Hepatocyte (in vitro differentiated cells): ENCODE results near the gene DDIT3. TPM values are rescaled to one million over a fixed set of nuclear protein-coding genes. Genes with fewer than 3 reads are reported as not detected.
"Not testable (repeated sequence)": the region's sequence is repeated elsewhere in the genome, so short reads cannot be mapped to it uniquely, and the experiment has no call there.

Experiments
- DNase-seq: peaks from one replicate; pipeline ENCODE4 v3.0.0-alpha.2; 2016; ENCODE audit warnings: low spot score
- H2AFZ ChIP-seq: fragments of 200-600 bp; sonication (generic); 2 replicates; pipeline ENCODE4 v1.6.0; 2016; ENCODE audit warnings: antibody characterized with exemption, mild to moderate bottlenecking
- H3K27ac ChIP-seq: fragments of 200-600 bp; sonication (generic); 2 replicates; pipeline ENCODE4 v1.5.1; 2016; ENCODE audit warnings: mild to moderate bottlenecking
- H3K27me3 ChIP-seq: fragments of 200-600 bp; sonication (generic); 2 replicates; pipeline ENCODE4 v1.6.1; 2016
- H3K36me3 ChIP-seq: fragments of 200-600 bp; sonication (generic); replicated peaks from 2 replicates; pipeline ENCODE4 v1.5.1; 2016; ENCODE audit warnings: low read depth; ENCODE audit not compliant: insufficient read depth
- H3K4me1 ChIP-seq: fragments of 200-600 bp; sonication (generic); 2 replicates; pipeline ENCODE4 v1.5.1; 2016; ENCODE audit warnings: mild to moderate bottlenecking, moderate library complexity; ENCODE audit not compliant: insufficient read depth
- H3K4me2 ChIP-seq: fragments of 200-600 bp; sonication (generic); 2 replicates; pipeline ENCODE4 v1.6.0; 2016
- H3K4me3 ChIP-seq: fragments of 200-600 bp; sonication (generic); 2 replicates; pipeline ENCODE4 v1.5.1; 2016; ENCODE audit warnings: mild to moderate bottlenecking
- H3K79me2 ChIP-seq: fragments of 200-600 bp; sonication (generic); 2 replicates; pipeline ENCODE4 v1.6.0; 2017; ENCODE audit warnings: mild to moderate bottlenecking
- H3K9me2 ChIP-seq: fragments of 200-600 bp; sonication (generic); replicated peaks from 2 replicates; pipeline ENCODE4 v1.6.0; 2017; ENCODE audit warnings: mild to moderate bottlenecking; ENCODE audit not compliant: insufficient read depth
- H3K9me3 ChIP-seq: fragments of 200-600 bp; sonication (generic); 2 replicates; pipeline ENCODE4 v1.5.1; 2016; ENCODE audit warnings: low read depth, mild to moderate bottlenecking
- H4K20me1 ChIP-seq: fragments of 200-600 bp; sonication (generic); 2 replicates; pipeline ENCODE4 v1.6.0; 2016; ENCODE audit warnings: mild to moderate bottlenecking; ENCODE audit not compliant: insufficient read depth, poor library complexity, severe bottlenecking
- CTCF ChIP-seq: fragments of 200-600 bp; sonication (generic); IDR thresholded peaks from 2 replicates; pipeline ENCODE4 v1.5.1; 2016; ENCODE audit warnings: antibody characterized with exemption, mild to moderate bottlenecking; ENCODE audit not compliant: poor library complexity
- EZH2 ChIP-seq: fragments of 200-600 bp; sonication (generic); IDR thresholded peaks from 2 replicates; pipeline ENCODE4 v1.6.1; 2016; ENCODE audit warnings: antibody characterized with exemption, mild to moderate bottlenecking, borderline replicate concordance
- EZH2phosphoT487 ChIP-seq: fragments of 200-600 bp; sonication (generic); IDR thresholded peaks from one replicate; pipeline ENCODE4 v1.6.1; 2018; ENCODE audit warnings: antibody characterized with exemption, mild to moderate bottlenecking, low read depth, moderate library complexity; ENCODE audit not compliant: unreplicated experiment, severe bottlenecking
- whole genome bisulfite sequencing: methylation state at CpG from one replicate; pipeline ENCODE4 v1.1.6; 2016; ENCODE audit warnings: low lambda C conversion rate; ENCODE audit errors: missing lambda C conversion rate; 5-methylcytosine and 5-hydroxymethylcytosine counted together
- polyA plus RNA-seq: library from polyadenylated mRNA; unstranded; fragments of >200 nt; fragmentation: Nextera tagmentation; extraction: Ambion mirVana; gene quantifications from 2 replicates; pipeline ENCODE4 v1.2.1, GENCODE V29; 2016
- total RNA-seq: library from RNA; depleted of rRNA; stranded (reverse); fragments of >200 nt; gene quantifications from 2 replicates; pipeline ENCODE4 v1.2.3, GENCODE V29; 2014

Gene DDIT3
- total and polyA plus RNA-seq, 2 experiments from 2014 or later = 92.7 to 133 TPM

DNA sequence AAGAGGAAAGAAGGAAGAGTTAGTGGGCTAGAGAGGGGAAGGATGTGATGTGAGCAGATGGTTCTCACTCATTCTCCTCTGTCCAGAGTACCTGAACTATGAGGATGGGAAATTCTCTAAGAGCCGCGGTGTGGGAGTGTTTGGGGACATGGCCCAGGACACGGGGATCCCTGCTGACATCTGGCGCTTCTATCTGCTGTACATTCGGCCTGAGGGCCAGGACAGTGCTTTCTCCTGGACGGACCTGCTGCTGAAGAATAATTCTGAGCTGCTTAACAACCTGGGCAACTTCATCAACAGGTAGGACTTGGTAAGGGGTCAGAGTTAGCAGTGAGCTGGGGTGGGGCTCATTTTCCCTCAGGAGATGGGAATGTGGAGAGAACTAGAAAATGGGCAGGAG is 7.6 kb downstream of the DDIT3 start:
- no peaks in the 10 kb centered on the region for H3K36me3 ChIP-seq
- TF ChIP-seq CTCF (no peak), EZH2phosphoT487 (no peak), EZH2 (no peak)
- DNase-seq = no peak
- no peak overlapping the region for H2AFZ ChIP-seq
- H3K9me2 ChIP-seq = no peaks in the 10 kb centered on the region
- H3K9me3 ChIP-seq = no peaks in the 10 kb centered on the region
- H3K27me3 ChIP-seq = no peaks in the 10 kb centered on the region
- over 99% methylated on average over 6 of the region's 6 CpGs for WGBS
- H4K20me1 ChIP-seq = peaks cover 10% of the 10 kb centered on the region
- H3K4me3 ChIP-seq = no peak overlapping the region
- H3K4me1 ChIP-seq = no peaks in the 10 kb centered on the region
- H3K4me2 ChIP-seq = no peak overlapping the region
- H3K27ac ChIP-seq = no peak overlapping the region
- peaks cover 4% of the 10 kb centered on the region for H3K79me2 ChIP-seq

- no peak for TF ChIP-seq EZH2phosphoT487
- TF ChIP-seq EZH2 = no peak
- Histone ChIP-seq H3K4me2 (no peak overlapping the region), H3K4me1 (no peaks in the 10 kb centered on the region), H3K79me2 (no peaks in the 10 kb centered on the region), H3K27me3 (no peaks in the 10 kb centered on the region), H4K20me1 (peaks cover 1% of the 10 kb centered on the region), H3K27ac (no peak overlapping the region), H3K36me3 (no peaks in the 10 kb centered on the region), H3K9me3 (no peaks in the 10 kb centered on the region), H2AFZ (no peak overlapping the region), H3K9me2 (no peaks in the 10 kb centered on the region), H3K4me3 (no peak overlapping the region)
- 96% methylated on average over 7 of the region's 7 CpGs for WGBS
- DNase-seq = no peak
Measured at GRCh38 chr12:57511588-57512325, 8.6 kb downstream of the DDIT3 start.

- H3K36me3 ChIP-seq = no peaks in the 10 kb centered on the region
- no peak for DNase-seq
- H3K79me2 ChIP-seq = no peaks in the 10 kb centered on the region
- H2AFZ ChIP-seq = no peak overlapping the region
- no peaks in the 10 kb centered on the region for H3K9me2 ChIP-seq
- no peak for TF ChIP-seq CTCF
- no peak for TF ChIP-seq EZH2phosphoT487
- TF ChIP-seq EZH2 = no peak
- no peak overlapping the region for H3K4me2 ChIP-seq
- H3K4me1 ChIP-seq = no peaks in the 10 kb centered on the region
- H3K27ac ChIP-seq = no peak overlapping the region
- 100% methylated on average over 4 of the region's 4 CpGs for WGBS
- no peaks in the 10 kb centered on the region for H4K20me1 ChIP-seq
- no peaks in the 10 kb centered on the region for H3K27me3 ChIP-seq
- H3K9me3 ChIP-seq = no peaks in the 10 kb centered on the region
- no peak overlapping the region for H3K4me3 ChIP-seq
Measured at GRCh38 chr12:57511161-57511560, 9.2 kb downstream of the DDIT3 start.

- H3K79me2 ChIP-seq, H3K27me3 ChIP-seq, H3K9me2 ChIP-seq, H3K4me1 ChIP-seq, H4K20me1 ChIP-seq, H3K4me3 ChIP-seq, DNase-seq, H2AFZ ChIP-seq, H3K9me3 ChIP-seq, H3K36me3 ChIP-seq, H3K27ac ChIP-seq, H3K4me2 ChIP-seq: not testable (repeated sequence)
- no CpG with 5 or more reads among the region's 28 CpGs for WGBS
Measured at GRCh38 chr12:57507796-57508195, 12.5 kb downstream of the DDIT3 start.

GRCh38 chr12:57506541-57506940 is 13.8 kb downstream of the DDIT3 start:
- not testable (repeated sequence) for DNase-seq, H3K4me1 ChIP-seq, H2AFZ ChIP-seq, H3K79me2 ChIP-seq, H3K9me2 ChIP-seq, H4K20me1 ChIP-seq, H3K9me3 ChIP-seq, H3K36me3 ChIP-seq, H3K4me2 ChIP-seq, H3K4me3 ChIP-seq, H3K27ac ChIP-seq, H3K27me3 ChIP-seq
- WGBS = 91% methylated on average over 4 of the region's 4 CpGs

GRCh38 chr12:57502311-57502969 is 17.9 kb downstream of the DDIT3 start:
- H3K27ac ChIP-seq, DNase-seq, H3K36me3 ChIP-seq, H4K20me1 ChIP-seq, H3K9me2 ChIP-seq, H3K27me3 ChIP-seq, H2AFZ ChIP-seq, H3K4me2 ChIP-seq, H3K4me1 ChIP-seq, H3K79me2 ChIP-seq, H3K4me3 ChIP-seq, H3K9me3 ChIP-seq: not testable (repeated sequence)
- WGBS = 98% methylated on average over 22 of the region's 22 CpGs
